Measurements from ENCODE around the gene SPOCD1.

DNA sequence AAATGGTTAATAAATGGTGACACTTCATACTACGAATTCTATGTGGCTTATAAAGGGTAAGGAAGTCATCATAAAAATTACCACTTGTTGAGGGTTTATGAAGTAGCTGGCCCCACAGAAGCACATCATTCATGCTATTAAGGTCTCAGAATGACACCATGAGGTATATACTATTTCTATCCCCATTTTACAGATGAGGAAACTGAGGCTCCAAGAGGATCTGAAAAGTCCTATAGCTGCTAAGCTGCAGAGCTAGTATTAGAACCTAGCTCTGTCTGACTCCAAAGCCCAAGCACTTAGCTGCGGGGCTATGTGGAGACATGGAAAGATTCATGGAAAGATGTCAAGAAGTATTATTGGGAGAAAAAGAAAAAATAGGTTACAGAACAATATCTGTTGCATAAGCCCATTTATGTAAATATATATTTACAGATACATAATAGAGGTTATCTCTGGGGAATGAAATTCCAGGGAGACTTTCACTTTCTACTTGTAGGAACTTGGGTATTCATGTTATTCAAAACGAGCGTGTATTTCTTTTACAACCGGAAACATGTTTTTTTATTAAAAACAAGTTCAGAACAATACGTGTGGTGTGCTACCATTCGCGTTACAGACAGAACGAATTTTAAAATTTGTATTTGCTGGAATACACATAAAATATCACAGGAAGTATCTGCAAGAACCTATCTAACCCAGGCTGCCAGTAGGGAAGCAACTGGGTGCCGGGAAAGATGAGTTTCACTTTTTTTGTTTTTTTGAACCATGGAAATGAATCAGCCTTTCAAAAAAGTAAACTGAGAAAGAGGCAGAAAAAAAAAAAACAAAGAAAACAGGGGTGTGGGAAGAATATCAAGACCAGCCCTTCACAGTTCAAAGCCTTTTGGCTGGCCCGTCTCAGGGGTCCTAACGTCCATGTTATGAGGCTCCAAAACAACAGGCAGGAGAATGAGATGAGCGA, 13.4 kb downstream of the SPOCD1 start:
- TF ChIP-seq ZXDB (tag by site-specific recombination; IDR thresholded peaks at IDR 0.05) (no peak), ZNF560 (tag by site-specific recombination; IDR thresholded peaks at IDR 0.05; ENCODE audit: borderline replicate concordance) (no peak), ZNF416 (tag by site-specific recombination; IDR thresholded peaks at IDR 0.05) (no peak), BCL11A (tag by site-specific recombination; IDR thresholded peaks at IDR 0.05; ENCODE audit: low read depth) (no peak), ZNF292 (tag by site-specific recombination; IDR thresholded peaks at IDR 0.05; ENCODE audit: borderline replicate concordance, low read depth) (no peak)
- TF ChIP-seq, protein P1, sequence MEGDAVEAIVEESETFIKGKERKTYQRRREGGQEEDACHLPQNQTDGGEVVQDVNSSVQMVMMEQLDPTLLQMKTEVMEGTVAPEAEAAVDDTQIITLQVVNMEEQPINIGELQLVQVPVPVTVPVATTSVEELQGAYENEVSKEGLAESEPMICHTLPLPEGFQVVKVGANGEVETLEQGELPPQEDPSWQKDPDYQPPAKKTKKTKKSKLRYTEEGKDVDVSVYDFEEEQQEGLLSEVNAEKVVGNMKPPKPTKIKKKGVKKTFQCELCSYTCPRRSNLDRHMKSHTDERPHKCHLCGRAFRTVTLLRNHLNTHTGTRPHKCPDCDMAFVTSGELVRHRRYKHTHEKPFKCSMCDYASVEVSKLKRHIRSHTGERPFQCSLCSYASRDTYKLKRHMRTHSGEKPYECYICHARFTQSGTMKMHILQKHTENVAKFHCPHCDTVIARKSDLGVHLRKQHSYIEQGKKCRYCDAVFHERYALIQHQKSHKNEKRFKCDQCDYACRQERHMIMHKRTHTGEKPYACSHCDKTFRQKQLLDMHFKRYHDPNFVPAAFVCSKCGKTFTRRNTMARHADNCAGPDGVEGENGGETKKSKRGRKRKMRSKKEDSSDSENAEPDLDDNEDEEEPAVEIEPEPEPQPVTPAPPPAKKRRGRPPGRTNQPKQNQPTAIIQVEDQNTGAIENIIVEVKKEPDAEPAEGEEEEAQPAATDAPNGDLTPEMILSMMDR (tag by site-specific recombination; IDR thresholded peaks at IDR 0.05) = no peak
- TF ChIP-seq, protein P2, sequence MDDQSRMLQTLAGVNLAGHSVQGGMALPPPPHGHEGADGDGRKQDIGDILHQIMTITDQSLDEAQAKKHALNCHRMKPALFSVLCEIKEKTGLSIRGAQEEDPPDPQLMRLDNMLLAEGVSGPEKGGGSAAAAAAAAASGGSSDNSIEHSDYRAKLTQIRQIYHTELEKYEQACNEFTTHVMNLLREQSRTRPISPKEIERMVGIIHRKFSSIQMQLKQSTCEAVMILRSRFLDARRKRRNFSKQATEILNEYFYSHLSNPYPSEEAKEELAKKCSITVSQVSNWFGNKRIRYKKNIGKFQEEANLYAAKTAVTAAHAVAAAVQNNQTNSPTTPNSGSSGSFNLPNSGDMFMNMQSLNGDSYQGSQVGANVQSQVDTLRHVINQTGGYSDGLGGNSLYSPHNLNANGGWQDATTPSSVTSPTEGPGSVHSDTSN (CRISPR knock-in tag; IDR thresholded peaks at IDR 0.05) = no peak
- TF ChIP-seq, protein P3, sequence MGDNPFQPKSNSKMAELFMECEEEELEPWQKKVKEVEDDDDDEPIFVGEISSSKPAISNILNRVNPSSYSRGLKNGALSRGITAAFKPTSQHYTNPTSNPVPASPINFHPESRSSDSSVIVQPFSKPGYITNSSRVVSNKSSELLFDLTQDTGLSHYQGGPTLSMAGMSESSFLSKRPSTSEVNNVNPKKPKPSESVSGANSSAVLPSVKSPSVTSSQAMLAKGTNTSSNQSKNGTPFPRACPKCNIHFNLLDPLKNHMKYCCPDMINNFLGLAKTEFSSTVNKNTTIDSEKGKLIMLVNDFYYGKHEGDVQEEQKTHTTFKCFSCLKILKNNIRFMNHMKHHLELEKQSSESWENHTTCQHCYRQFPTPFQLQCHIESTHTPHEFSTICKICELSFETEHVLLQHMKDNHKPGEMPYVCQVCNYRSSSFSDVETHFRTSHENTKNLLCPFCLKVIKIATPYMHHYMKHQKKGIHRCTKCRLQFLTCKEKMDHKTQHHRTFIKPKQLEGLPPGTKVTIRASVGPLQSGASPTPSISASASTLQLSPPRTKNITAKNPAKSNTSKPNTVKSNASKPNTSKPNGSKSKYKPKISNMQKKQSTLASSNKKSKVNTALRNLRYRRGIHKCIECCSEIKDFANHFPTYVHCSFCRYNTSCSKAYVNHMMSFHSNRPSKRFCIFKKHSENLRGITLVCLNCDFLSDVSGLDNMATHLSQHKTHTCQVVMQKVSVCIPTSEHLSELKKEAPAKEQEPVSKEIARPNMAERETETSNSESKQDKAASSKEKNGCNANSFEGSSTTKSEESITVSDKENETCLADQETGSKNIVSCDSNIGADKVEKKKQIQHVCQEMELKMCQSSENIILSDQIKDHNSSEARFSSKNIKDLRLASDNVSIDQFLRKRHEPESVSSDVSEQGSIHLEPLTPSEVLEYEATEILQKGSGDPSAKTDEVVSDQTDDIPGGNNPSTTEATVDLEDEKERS (tag by site-specific recombination; IDR thresholded peaks at IDR 0.05) = no peak
- TF ChIP-seq, protein P4, sequence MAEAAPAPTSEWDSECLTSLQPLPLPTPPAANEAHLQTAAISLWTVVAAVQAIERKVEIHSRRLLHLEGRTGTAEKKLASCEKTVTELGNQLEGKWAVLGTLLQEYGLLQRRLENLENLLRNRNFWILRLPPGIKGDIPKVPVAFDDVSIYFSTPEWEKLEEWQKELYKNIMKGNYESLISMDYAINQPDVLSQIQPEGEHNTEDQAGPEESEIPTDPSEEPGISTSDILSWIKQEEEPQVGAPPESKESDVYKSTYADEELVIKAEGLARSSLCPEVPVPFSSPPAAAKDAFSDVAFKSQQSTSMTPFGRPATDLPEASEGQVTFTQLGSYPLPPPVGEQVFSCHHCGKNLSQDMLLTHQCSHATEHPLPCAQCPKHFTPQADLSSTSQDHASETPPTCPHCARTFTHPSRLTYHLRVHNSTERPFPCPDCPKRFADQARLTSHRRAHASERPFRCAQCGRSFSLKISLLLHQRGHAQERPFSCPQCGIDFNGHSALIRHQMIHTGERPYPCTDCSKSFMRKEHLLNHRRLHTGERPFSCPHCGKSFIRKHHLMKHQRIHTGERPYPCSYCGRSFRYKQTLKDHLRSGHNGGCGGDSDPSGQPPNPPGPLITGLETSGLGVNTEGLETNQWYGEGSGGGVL (tag by site-specific recombination; IDR thresholded peaks at IDR 0.05) = no peak
- TF ChIP-seq, protein P5, sequence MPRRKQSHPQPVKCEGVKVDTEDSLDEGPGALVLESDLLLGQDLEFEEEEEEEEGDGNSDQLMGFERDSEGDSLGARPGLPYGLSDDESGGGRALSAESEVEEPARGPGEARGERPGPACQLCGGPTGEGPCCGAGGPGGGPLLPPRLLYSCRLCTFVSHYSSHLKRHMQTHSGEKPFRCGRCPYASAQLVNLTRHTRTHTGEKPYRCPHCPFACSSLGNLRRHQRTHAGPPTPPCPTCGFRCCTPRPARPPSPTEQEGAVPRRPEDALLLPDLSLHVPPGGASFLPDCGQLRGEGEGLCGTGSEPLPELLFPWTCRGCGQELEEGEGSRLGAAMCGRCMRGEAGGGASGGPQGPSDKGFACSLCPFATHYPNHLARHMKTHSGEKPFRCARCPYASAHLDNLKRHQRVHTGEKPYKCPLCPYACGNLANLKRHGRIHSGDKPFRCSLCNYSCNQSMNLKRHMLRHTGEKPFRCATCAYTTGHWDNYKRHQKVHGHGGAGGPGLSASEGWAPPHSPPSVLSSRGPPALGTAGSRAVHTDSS (tag by site-specific recombination; IDR thresholded peaks at IDR 0.05) = no peak

Data from HEK293 (cell line).